HepG2 (cell line): ENCODE data around the gene AP1AR. TPM values are rescaled to one million over a fixed set of nuclear protein-coding genes. Genes with fewer than 3 reads are reported as not detected.
A peak's percentile ranks its signal among the peaks of the same experiment; 100 is the strongest.

ENCODE experiments used
- BHLHE40 ChIP-seq: IDR thresholded peaks from 2 replicates; pipeline ENCODE4 v1.6.1; 2011; ENCODE audit warnings: low read length, improper control_type of control experiment
- HMG20B ChIP-seq: conservative IDR thresholded peaks from 2 replicates; pipeline ENCODE4 v1.6.1; 2016; ENCODE audit warnings: missing genetic modification reagents, missing compliant biosample characterization
- HNRNPLL ChIP-seq: fragments of 200-400 bp; formaldehyde crosslinking; IDR thresholded peaks from 2 replicates; pipeline ENCODE4 v1.6.1; 2017; ENCODE audit warnings: mild to moderate bottlenecking, low read depth, low read length; ENCODE audit not compliant: poor library complexity, severe bottlenecking
- JDP2 ChIP-seq: sonication (generic); formaldehyde crosslinking; IDR thresholded peaks from 2 replicates; pipeline ENCODE4 v1.8.1; 2022; ENCODE audit warnings: missing genetic modification reagents, borderline replicate concordance
- KLF16 ChIP-seq, 2 experiments: sonication (generic) in 1 of 2; formaldehyde crosslinking in 1 of 2; IDR thresholded peaks; 2 replicates each; pipeline versions ENCODE4 v1.6.1 to v1.8.0; 2016 to 2023; ENCODE audit warnings: missing genetic modification reagents in 2 of 2, missing compliant biosample characterization in 1 of 2
- MATR3 ChIP-seq: sonication (generic); formaldehyde crosslinking; IDR thresholded peaks from 2 replicates; pipeline ENCODE4 v1.4.0; 2020; ENCODE audit warnings: missing genetic modification reagents
- MED13 ChIP-seq: sonication (generic); formaldehyde crosslinking; IDR thresholded peaks from 2 replicates; pipeline ENCODE4 v1.5.0; 2020; ENCODE audit warnings: missing genetic modification reagents
- MTA3 ChIP-seq: sonication (generic); formaldehyde crosslinking; IDR thresholded peaks from 2 replicates; pipeline ENCODE4 v1.4.0; 2020; ENCODE audit warnings: missing genetic modification reagents
- NR2F6 ChIP-seq, 2 experiments: IDR thresholded peaks; 2 replicates each; pipeline ENCODE4 v1.6.1; 2016; ENCODE audit warnings: antibody characterized with exemption in 1 of 2, mild to moderate bottlenecking in 1 of 2
- PHB2 ChIP-seq: fragments of 450-650 bp; IDR thresholded peaks from 2 replicates; pipeline ENCODE4 v1.6.1; 2018; ENCODE audit not compliant: partially characterized antibody
- RAD21 ChIP-seq: fragments of 450-650 bp; formaldehyde crosslinking; IDR thresholded peaks from 2 replicates; pipeline ENCODE4 v1.5.0; 2020; ENCODE audit warnings: mild to moderate bottlenecking
- REXO4 ChIP-seq: sonication (generic); formaldehyde crosslinking; IDR thresholded peaks from 2 replicates; pipeline ENCODE4 v1.8.0; 2022; ENCODE audit warnings: missing genetic modification reagents, mild to moderate bottlenecking, borderline replicate concordance
- SPEN ChIP-seq: sonication (generic); formaldehyde crosslinking; IDR thresholded peaks from 2 replicates; pipeline ENCODE4 v1.5.1; 2020; ENCODE audit warnings: low read depth, mild to moderate bottlenecking, missing genetic modification reagents
- TSC22D2 ChIP-seq: sonication (generic); formaldehyde crosslinking; IDR thresholded peaks from 2 replicates; pipeline ENCODE4 v1.5.1; 2020; ENCODE audit warnings: missing genetic modification reagents, mild to moderate bottlenecking, borderline replicate concordance
- ZBTB7A ChIP-seq: sonication (generic); formaldehyde crosslinking; IDR thresholded peaks from 2 replicates; pipeline ENCODE4 v1.8.0; 2022; ENCODE audit warnings: mild to moderate bottlenecking, missing genetic modification reagents
- ZFP90 ChIP-seq: sonication (generic); formaldehyde crosslinking; IDR thresholded peaks from 2 replicates; pipeline ENCODE4 v1.8.0; 2022; ENCODE audit warnings: missing genetic modification reagents, mild to moderate bottlenecking, inconsistent platforms, borderline replicate concordance
- ZNF33B ChIP-seq: sonication (generic); formaldehyde crosslinking; IDR thresholded peaks from 2 replicates; pipeline ENCODE4 v1.5.1; 2020; ENCODE audit warnings: mild to moderate bottlenecking, missing genetic modification reagents
- ZNF557 ChIP-seq: sonication (generic); formaldehyde crosslinking; IDR thresholded peaks from 2 replicates; pipeline ENCODE4 v1.4.0; 2020; ENCODE audit warnings: missing genetic modification reagents
- ZNF749 ChIP-seq: sonication (generic); formaldehyde crosslinking; IDR thresholded peaks from 2 replicates; pipeline ENCODE4 v1.8.0; 2022; ENCODE audit warnings: mild to moderate bottlenecking, missing genetic modification reagents, moderate library complexity, borderline replicate concordance
- polyA plus RNA-seq, 8 experiments: library from polyadenylated mRNA; depleted of rRNA in 3 of 8; stranded (reverse) in 7 of 8; unstranded in 1 of 8; fragments of >200 nt; fragmentation: Illumina TruSeq in 4 of 8; extraction: Trizol in 4 of 8; gene quantifications; 2 replicates each; pipeline versions ENCODE4 v1.2.1 to v1.2.3, GENCODE V29; 2011 to 2016; ENCODE audit warnings: low read depth in 4 of 8, missing spikeins in 1 of 8, mixed read lengths in 1 of 8; ENCODE audit not compliant: insufficient read depth in 1 of 8
- total RNA-seq, 5 experiments: library from RNA; depleted of rRNA; stranded (reverse); fragments of >200 nt; fragmentation: Illumina TruSeq; extraction: Trizol; gene quantifications; 2 replicates each; pipeline ENCODE4 v1.2.3, GENCODE V29; 2016; ENCODE audit warnings: low read depth in 1 of 5
- TF ChIP-seq, protein P1 (sequence below): sonication (generic); formaldehyde crosslinking; IDR thresholded peaks from 2 replicates; pipeline ENCODE4 v1.4.0; 2020; ENCODE audit warnings: mild to moderate bottlenecking, missing genetic modification reagents
- TF ChIP-seq, protein P2 (sequence below): sonication (generic); formaldehyde crosslinking; IDR thresholded peaks from 2 replicates; pipeline ENCODE4 v1.4.0; 2020; ENCODE audit warnings: mild to moderate bottlenecking, missing genetic modification reagents
- TF ChIP-seq, protein P3 (sequence below): IDR thresholded peaks from 2 replicates; pipeline ENCODE4 v1.6.1; 2012; ENCODE audit warnings: low read length, improper control_type of control experiment
- TF ChIP-seq, protein P4 (sequence below): sonication (generic); formaldehyde crosslinking; IDR thresholded peaks from 2 replicates; pipeline ENCODE4 v1.4.0; 2020; ENCODE audit warnings: missing genetic modification reagents; ENCODE audit errors: not compliant biosample characterization

Gene AP1AR
- total and polyA plus RNA-seq, 2 of the 13 experiments (the other 11 are each of a cell fraction or from before 2014, with no cell fraction given) = 24.9 to 39.9 TPM

GRCh38 chr4:112231779-112232713 lies at the start of gene AP1AR (continued):
- TF ChIP-seq HMG20B (no peak), KLF16 (CRISPR knock-in tag; IDR thresholded peaks at IDR 0.05) (peak in 1 of 2 experiments; percentile 67; a peak in 1 of 4 replicates), ZBTB7A (CRISPR knock-in tag) (peak; percentile 76; the same call in 1 of the 2 replicates), MED13 (CRISPR knock-in tag) (no peak), BHLHE40 (peak; percentile 22; the same call in 1 of the 2 replicates), JDP2 (CRISPR knock-in tag) (no peak), ZNF749 (CRISPR knock-in tag) (peak; percentile 90; the same call in 1 of the 2 replicates), REXO4 (no peak), NR2F6 (IDR thresholded peaks at IDR 0.05) (no peak), NR2F6 (CRISPR knock-in tag; IDR thresholded peaks at IDR 0.05) (no peak), ZNF33B (peak; percentile 68; the same call in 1 of the 2 replicates), MATR3 (CRISPR knock-in tag) (no peak), RAD21 (CRISPR knock-in tag) (peak; percentile 54), PHB2 (no peak), TSC22D2 (no peak), SPEN (CRISPR knock-in tag) (peak; percentile 72; the same call in 1 of the 2 replicates), HNRNPLL (peak; percentile 57), ZNF557 (no peak), ZFP90 (CRISPR knock-in tag) (peak; percentile 58), MTA3 (CRISPR knock-in tag) (no peak)
- TF ChIP-seq, protein P1, sequence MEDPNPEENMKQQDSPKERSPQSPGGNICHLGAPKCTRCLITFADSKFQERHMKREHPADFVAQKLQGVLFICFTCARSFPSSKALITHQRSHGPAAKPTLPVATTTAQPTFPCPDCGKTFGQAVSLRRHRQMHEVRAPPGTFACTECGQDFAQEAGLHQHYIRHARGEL (CRISPR knock-in tag) = no peak
- TF ChIP-seq, protein P2, sequence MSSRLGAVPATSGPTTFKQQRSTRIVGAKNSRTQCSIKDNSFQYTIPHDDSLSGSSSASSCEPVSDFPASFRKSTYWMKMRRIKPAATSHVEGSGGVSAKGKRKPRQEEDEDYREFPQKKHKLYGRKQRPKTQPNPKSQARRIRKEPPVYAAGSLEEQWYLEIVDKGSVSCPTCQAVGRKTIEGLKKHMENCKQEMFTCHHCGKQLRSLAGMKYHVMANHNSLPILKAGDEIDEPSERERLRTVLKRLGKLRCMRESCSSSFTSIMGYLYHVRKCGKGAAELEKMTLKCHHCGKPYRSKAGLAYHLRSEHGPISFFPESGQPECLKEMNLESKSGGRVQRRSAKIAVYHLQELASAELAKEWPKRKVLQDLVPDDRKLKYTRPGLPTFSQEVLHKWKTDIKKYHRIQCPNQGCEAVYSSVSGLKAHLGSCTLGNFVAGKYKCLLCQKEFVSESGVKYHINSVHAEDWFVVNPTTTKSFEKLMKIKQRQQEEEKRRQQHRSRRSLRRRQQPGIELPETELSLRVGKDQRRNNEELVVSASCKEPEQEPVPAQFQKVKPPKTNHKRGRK = no peak; the same call in 1 of the 2 replicates
- TF ChIP-seq, protein P3, sequence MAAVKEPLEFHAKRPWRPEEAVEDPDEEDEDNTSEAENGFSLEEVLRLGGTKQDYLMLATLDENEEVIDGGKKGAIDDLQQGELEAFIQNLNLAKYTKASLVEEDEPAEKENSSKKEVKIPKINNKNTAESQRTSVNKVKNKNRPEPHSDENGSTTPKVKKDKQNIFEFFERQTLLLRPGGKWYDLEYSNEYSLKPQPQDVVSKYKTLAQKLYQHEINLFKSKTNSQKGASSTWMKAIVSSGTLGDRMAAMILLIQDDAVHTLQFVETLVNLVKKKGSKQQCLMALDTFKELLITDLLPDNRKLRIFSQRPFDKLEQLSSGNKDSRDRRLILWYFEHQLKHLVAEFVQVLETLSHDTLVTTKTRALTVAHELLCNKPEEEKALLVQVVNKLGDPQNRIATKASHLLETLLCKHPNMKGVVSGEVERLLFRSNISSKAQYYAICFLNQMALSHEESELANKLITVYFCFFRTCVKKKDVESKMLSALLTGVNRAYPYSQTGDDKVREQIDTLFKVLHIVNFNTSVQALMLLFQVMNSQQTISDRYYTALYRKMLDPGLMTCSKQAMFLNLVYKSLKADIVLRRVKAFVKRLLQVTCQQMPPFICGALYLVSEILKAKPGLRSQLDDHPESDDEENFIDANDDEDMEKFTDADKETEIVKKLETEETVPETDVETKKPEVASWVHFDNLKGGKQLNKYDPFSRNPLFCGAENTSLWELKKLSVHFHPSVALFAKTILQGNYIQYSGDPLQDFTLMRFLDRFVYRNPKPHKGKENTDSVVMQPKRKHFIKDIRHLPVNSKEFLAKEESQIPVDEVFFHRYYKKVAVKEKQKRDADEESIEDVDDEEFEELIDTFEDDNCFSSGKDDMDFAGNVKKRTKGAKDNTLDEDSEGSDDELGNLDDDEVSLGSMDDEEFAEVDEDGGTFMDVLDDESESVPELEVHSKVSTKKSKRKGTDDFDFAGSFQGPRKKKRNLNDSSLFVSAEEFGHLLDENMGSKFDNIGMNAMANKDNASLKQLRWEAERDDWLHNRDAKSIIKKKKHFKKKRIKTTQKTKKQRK = no peak
- TF ChIP-seq, protein P4, sequence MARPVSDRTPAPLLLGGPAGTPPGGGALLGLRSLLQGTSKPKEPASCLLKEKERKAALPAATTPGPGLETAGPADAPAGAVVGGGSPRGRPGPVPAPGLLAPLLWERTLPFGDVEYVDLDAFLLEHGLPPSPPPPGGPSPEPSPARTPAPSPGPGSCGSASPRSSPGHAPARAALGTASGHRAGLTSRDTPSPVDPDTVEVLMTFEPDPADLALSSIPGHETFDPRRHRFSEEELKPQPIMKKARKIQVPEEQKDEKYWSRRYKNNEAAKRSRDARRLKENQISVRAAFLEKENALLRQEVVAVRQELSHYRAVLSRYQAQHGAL (CRISPR knock-in tag) = no peak
